Activated CD4-positive, alpha-beta memory T cell treated with anti-CD3 and anti-CD28 coated beads for 36 hours (primary cell): ENCODE results near the gene PARD3B. TPM values are rescaled to one million over a fixed set of nuclear protein-coding genes. Genes with fewer than 3 reads are reported as not detected.

Experiments
- CTCF ChIA-PET: fragments of 350-600 bp; sonication (Branson Sonifier 250); formaldehyde crosslinking; loops from one replicate; lab custom pipeline; 2021; ENCODE audit warnings: antibody characterized with exemption, inconsistent platforms; lab: Charles Lee
- POLR2A ChIA-PET: fragments of 350-600 bp; sonication (Branson Sonifier 250); formaldehyde crosslinking; loops from one replicate; lab custom pipeline; 2021; ENCODE audit warnings: antibody characterized with exemption; lab: Charles Lee
- DNase-seq: peaks from one replicate; pipeline ENCODE4 v3.0.0-alpha.2; 2020
- H3K27ac Mint-ChIP-seq: one replicate; pipeline ENCODE4 v1.8.0; 2021; ENCODE audit warnings: mixed read lengths
- H3K27me3 Mint-ChIP-seq: one replicate; pipeline ENCODE4 v1.8.0; 2021; ENCODE audit warnings: mixed read lengths
- H3K36me3 Mint-ChIP-seq: one replicate; pipeline ENCODE4 v1.8.0; 2021; ENCODE audit warnings: mixed read lengths
- H3K4me1 Mint-ChIP-seq: one replicate; pipeline ENCODE4 v1.8.0; 2021; ENCODE audit warnings: low read depth, mixed read lengths
- H3K4me3 Mint-ChIP-seq: one replicate; pipeline ENCODE4 v1.8.0; 2021; ENCODE audit warnings: mild to moderate bottlenecking, mixed read lengths
- H3K9me3 Mint-ChIP-seq: one replicate; pipeline ENCODE4 v1.8.0; 2021; ENCODE audit warnings: mixed read lengths
- intact Hi-C: fragments of 100-400 bp; cut with micrococcal nuclease; formaldehyde crosslinking; loops from one replicate; pipeline ENCODE4 v1.15.1; 2023
- total RNA-seq, 2 experiments: library from RNA; stranded (reverse); gene quantifications; one replicate each; pipeline ENCODE4 v1.2.3, GENCODE V29; 2021

PARD3B gene
- total RNA-seq, 2 experiments from 2014 or later: 0.07 to 0.70 TPM

- H3K4me3 Mint-ChIP-seq: no peak overlapping the region
- no peak for DNase-seq
- H3K9me3 Mint-ChIP-seq: no peaks in the 10 kb centered on the region
- no peak overlapping the region for H3K27ac Mint-ChIP-seq
- H3K27me3 Mint-ChIP-seq: peaks cover 4% of the 10 kb centered on the region
- peaks cover 7% of the 10 kb centered on the region for H3K4me1 Mint-ChIP-seq
- no peaks in the 10 kb centered on the region for H3K36me3 Mint-ChIP-seq
- intact Hi-C loops: no loop called here
- ChIA-PET CTCF (no interaction called here), POLR2A (no interaction called here)
Measured at GRCh38 chr2:205637320-205637602, 1092.0 kb downstream of the PARD3B start.

- H3K27ac Mint-ChIP-seq: no peak overlapping the region
- intact Hi-C loops: no loop called here
- H3K4me1 Mint-ChIP-seq: peaks cover 7% of the 10 kb centered on the region
- no peak overlapping the region for H3K4me3 Mint-ChIP-seq
- no peak for DNase-seq
- H3K9me3 Mint-ChIP-seq: no peaks in the 10 kb centered on the region
- CTCF ChIA-PET: no interaction called here
- POLR2A ChIA-PET: no interaction called here
- no peaks in the 10 kb centered on the region for H3K36me3 Mint-ChIP-seq
- H3K27me3 Mint-ChIP-seq: peaks cover 4% of the 10 kb centered on the region
Measured at GRCh38 chr2:205637779-205638503, 1092.7 kb downstream of the PARD3B start.

- POLR2A ChIA-PET: no interaction called here
- Mint-ChIP-seq H3K36me3 (no peaks in the 10 kb centered on the region), H3K27ac (no peak overlapping the region), H3K27me3 (peaks cover 12% of the 10 kb centered on the region), H3K9me3 (no peaks in the 10 kb centered on the region), H3K4me3 (no peak overlapping the region), H3K4me1 (peaks cover 7% of the 10 kb centered on the region)
- intact Hi-C loops: no loop called here
- CTCF ChIA-PET: no interaction called here
- no peak for DNase-seq
Measured at GRCh38 chr2:205640716-205641115, 1095.4 kb downstream of the PARD3B start.

GRCh38 chr2:205642599-205643356 lies 1097.5 kb downstream of the PARD3B start:
- H3K9me3 Mint-ChIP-seq: no peaks in the 10 kb centered on the region
- no peaks in the 10 kb centered on the region for H3K36me3 Mint-ChIP-seq
- ChIA-PET POLR2A (no interaction called here), CTCF (no interaction called here)
- intact Hi-C loops: no loop called here
- H3K27ac Mint-ChIP-seq: no peak overlapping the region
- no peak overlapping the region for H3K4me3 Mint-ChIP-seq
- no peak for DNase-seq
- H3K27me3 Mint-ChIP-seq: peaks cover 12% of the 10 kb centered on the region
- H3K4me1 Mint-ChIP-seq: peaks cover 1% of the 10 kb centered on the region

- no peak for DNase-seq
- CTCF ChIA-PET: no interaction called here
- Mint-ChIP-seq H3K9me3 (no peaks in the 10 kb centered on the region), H3K4me3 (no peak overlapping the region), H3K36me3 (no peaks in the 10 kb centered on the region), H3K4me1 (no peaks in the 10 kb centered on the region), H3K27ac (no peak overlapping the region), H3K27me3 (peaks cover 12% of the 10 kb centered on the region)
- intact Hi-C loops: no loop called here
- POLR2A ChIA-PET: no interaction called here
Measured at GRCh38 chr2:205643391-205643885, 1098.2 kb downstream of the PARD3B start.

GRCh38 chr2:205644018-205644417 lies 1098.7 kb downstream of the PARD3B start:
- peaks cover 12% of the 10 kb centered on the region for H3K27me3 Mint-ChIP-seq
- no peaks in the 10 kb centered on the region for H3K9me3 Mint-ChIP-seq
- H3K4me3 Mint-ChIP-seq: no peak overlapping the region
- intact Hi-C loops: no loop called here
- H3K36me3 Mint-ChIP-seq: no peaks in the 10 kb centered on the region
- DNase-seq: no peak
- ChIA-PET POLR2A (no interaction called here), CTCF (no interaction called here)
- H3K27ac Mint-ChIP-seq: no peak overlapping the region
- H3K4me1 Mint-ChIP-seq: no peaks in the 10 kb centered on the region

GRCh38 chr2:205646680-205647079 lies 1101.4 kb downstream of the PARD3B start:
- ChIA-PET CTCF (no interaction called here), POLR2A (no interaction called here)
- Mint-ChIP-seq H3K4me3 (no peak overlapping the region), H3K27me3 (peaks cover 12% of the 10 kb centered on the region), H3K9me3 (no peaks in the 10 kb centered on the region), H3K36me3 (no peaks in the 10 kb centered on the region), H3K27ac (no peak overlapping the region), H3K4me1 (no peaks in the 10 kb centered on the region)
- intact Hi-C loops: no loop called here
- no peak for DNase-seq

GRCh38 chr2:205650450-205650849 lies 1105.2 kb downstream of the PARD3B start:
- DNase-seq: no peak
- ChIA-PET POLR2A (no interaction called here), CTCF (no interaction called here)
- H3K4me3 Mint-ChIP-seq: no peak overlapping the region
- H3K4me1 Mint-ChIP-seq: no peaks in the 10 kb centered on the region
- H3K27ac Mint-ChIP-seq: no peak overlapping the region
- no peaks in the 10 kb centered on the region for H3K36me3 Mint-ChIP-seq
- no peaks in the 10 kb centered on the region for H3K9me3 Mint-ChIP-seq
- intact Hi-C loops: no loop called here
- no peaks in the 10 kb centered on the region for H3K27me3 Mint-ChIP-seq

- no peaks in the 10 kb centered on the region for H3K36me3 Mint-ChIP-seq
- H3K9me3 Mint-ChIP-seq: no peaks in the 10 kb centered on the region
- no peaks in the 10 kb centered on the region for H3K4me1 Mint-ChIP-seq
- no peaks in the 10 kb centered on the region for H3K27me3 Mint-ChIP-seq
- H3K27ac Mint-ChIP-seq: no peak overlapping the region
- POLR2A ChIA-PET: no interaction called here
- no peak for DNase-seq
- intact Hi-C loops: no loop called here
- H3K4me3 Mint-ChIP-seq: no peak overlapping the region
- CTCF ChIA-PET: no interaction called here
Measured at GRCh38 chr2:205650931-205651330, 1105.7 kb downstream of the PARD3B start.

- no peaks in the 10 kb centered on the region for H3K9me3 Mint-ChIP-seq
- H3K36me3 Mint-ChIP-seq: no peaks in the 10 kb centered on the region
- no peaks in the 10 kb centered on the region for H3K27me3 Mint-ChIP-seq
- intact Hi-C loops: no loop called here
- H3K27ac Mint-ChIP-seq: no peak overlapping the region
- ChIA-PET CTCF (no interaction called here), POLR2A (no interaction called here)
- H3K4me1 Mint-ChIP-seq: no peaks in the 10 kb centered on the region
- no peak for DNase-seq
- no peak overlapping the region for H3K4me3 Mint-ChIP-seq
Measured at GRCh38 chr2:205651719-205652118, 1106.4 kb downstream of the PARD3B start.

GRCh38 chr2:205654878-205655605 lies 1109.8 kb downstream of the PARD3B start:
- Mint-ChIP-seq H3K27ac (no peak overlapping the region), H3K9me3 (no peaks in the 10 kb centered on the region), H3K36me3 (no peaks in the 10 kb centered on the region), H3K4me1 (no peaks in the 10 kb centered on the region), H3K27me3 (peaks cover 6% of the 10 kb centered on the region), H3K4me3 (no peak overlapping the region)
- POLR2A ChIA-PET: no interaction called here
- DNase-seq: no peak
- intact Hi-C loops: no loop called here
- CTCF ChIA-PET: no interaction called here

- intact Hi-C loops: no loop called here
- H3K27me3 Mint-ChIP-seq: peaks cover 6% of the 10 kb centered on the region
- H3K36me3 Mint-ChIP-seq: no peaks in the 10 kb centered on the region
- H3K9me3 Mint-ChIP-seq: no peaks in the 10 kb centered on the region
- no peak for DNase-seq
- H3K4me1 Mint-ChIP-seq: peaks cover 8% of the 10 kb centered on the region
- H3K4me3 Mint-ChIP-seq: no peak overlapping the region
- ChIA-PET CTCF (no interaction called here), POLR2A (no interaction called here)
- no peak overlapping the region for H3K27ac Mint-ChIP-seq
Measured at GRCh38 chr2:205655779-205656456, 1110.6 kb downstream of the PARD3B start.
